H1 (cell line): ENCODE measurements around the gene RSF1. TPM values are rescaled to one million over a fixed set of nuclear protein-coding genes. Genes with fewer than 3 reads are reported as not detected.

Experiments
- CTCF ChIA-PET: fragments of 300-600 bp; sonication (Branson Sonifier 250); formaldehyde crosslinking; loops from one replicate; lab custom pipeline; 2021; ENCODE audit not compliant: partially characterized antibody; lab: Charles Lee
- POLR2A ChIA-PET: fragments of 300-600 bp; sonication (Branson Sonifier 250); formaldehyde crosslinking; loops from one replicate; lab custom pipeline; 2021; ENCODE audit warnings: inconsistent platforms; ENCODE audit not compliant: partially characterized antibody; lab: Charles Lee
- DNase-seq, 2 experiments: peaks; one replicate each; pipeline versions ENCODE4 v3.0.0 to v3.0.0-alpha.2; 2010 to 2022; ENCODE audit warnings: low spot score in 2 of 2, low read depth in 1 of 2, mixed read lengths in 1 of 2
- FAIRE-seq: peaks from 2 replicates; lab custom pipeline; 2011; peaks lifted over from hg19 to GRCh38; lab: Jason Lieb, UNC
- H2AFZ ChIP-seq: 2 replicates; pipeline ENCODE4 v1.8.1; 2012; ENCODE audit warnings: low read length, inconsistent platforms
- H2AK5ac ChIP-seq: 2 replicates; pipeline ENCODE4 v1.6.1; 2013; ENCODE audit warnings: low read depth, low read length
- H2BK120ac ChIP-seq: replicated peaks from 2 replicates; pipeline ENCODE3; 2013; ENCODE audit warnings: low read depth, low read length, inconsistent platforms
- H2BK12ac ChIP-seq: 2 replicates; pipeline ENCODE4 v1.6.1; 2013; ENCODE audit warnings: low read depth, low read length
- H2BK15ac ChIP-seq: 2 replicates; pipeline ENCODE4 v1.6.1; 2013; ENCODE audit warnings: low read length
- H2BK20ac ChIP-seq: 2 replicates; pipeline ENCODE4 v1.6.1; 2013; ENCODE audit warnings: low read length
- H2BK5ac ChIP-seq: 2 replicates; pipeline ENCODE4 v1.6.1; 2013; ENCODE audit warnings: low read depth, low read length
- H3K14ac ChIP-seq: 2 replicates; pipeline ENCODE4 v1.6.1; 2013; ENCODE audit warnings: inconsistent platforms; ENCODE audit not compliant: insufficient read length
- H3K18ac ChIP-seq: 2 replicates; pipeline ENCODE4 v1.6.1; 2013; ENCODE audit warnings: low read length; ENCODE audit errors: extremely low read depth
- H3K23ac ChIP-seq: 2 replicates; pipeline ENCODE4 v1.6.1; 2013; ENCODE audit warnings: inconsistent platforms; ENCODE audit not compliant: insufficient read length
- H3K23me2 ChIP-seq: 2 replicates; pipeline ENCODE4 v1.6.1; 2013; ENCODE audit warnings: low read depth, low read length
- H3K27ac ChIP-seq: 2 replicates; pipeline ENCODE4 v1.6.1; 2011; ENCODE audit warnings: low read depth, low read length, inconsistent platforms
- H3K27me3 ChIP-seq, 4 experiments: replicated peaks in 1 of 4; 1 replicate in 1 of 4; 2 replicates in 3 of 4; pipeline versions ENCODE4 v1.6.1 to v1.8.1; 2011 to 2013; ENCODE audit warnings: low read length in 3 of 4, mild to moderate bottlenecking in 3 of 4, inconsistent platforms in 2 of 4, mixed read lengths in 2 of 4, moderate library complexity in 1 of 4; ENCODE audit not compliant: control insufficient read depth in 3 of 4, insufficient read depth in 3 of 4; ENCODE audit errors: extremely low read depth in 1 of 4
- H3K36me3 ChIP-seq, 4 experiments: 2 replicates each; pipeline versions ENCODE4 v1.6.1 to v1.8.1; 2011 to 2013; ENCODE audit warnings: mild to moderate bottlenecking in 4 of 4, low read length in 3 of 4, moderate library complexity in 2 of 4, control low read depth in 1 of 4, inconsistent platforms in 1 of 4; ENCODE audit not compliant: insufficient read depth in 4 of 4, control insufficient read depth in 2 of 4
- H3K4ac ChIP-seq: replicated peaks from 2 replicates; pipeline ENCODE3; 2013; ENCODE audit warnings: low read length, low read depth, mixed read lengths, inconsistent platforms; ENCODE audit not compliant: insufficient read length
- H3K4me1 ChIP-seq, 4 experiments: replicated peaks in 1 of 4; 1 replicate in 1 of 4; 2 replicates in 3 of 4; pipeline versions ENCODE4 v1.6.1 to v1.8.1; 2011 to 2013; ENCODE audit warnings: low read length in 3 of 4, inconsistent platforms in 2 of 4, mixed read lengths in 1 of 4; ENCODE audit not compliant: insufficient read depth in 4 of 4, control insufficient read depth in 3 of 4
- H3K4me2 ChIP-seq, 2 experiments: 2 replicates each; pipeline versions ENCODE4 v1.6.1 to v1.8.1; 2011 to 2013; ENCODE audit warnings: low read depth in 2 of 2, low read length in 2 of 2, control low read depth in 1 of 2, inconsistent platforms in 1 of 2, mild to moderate bottlenecking in 1 of 2; ENCODE audit not compliant: insufficient read depth in 1 of 2
- H3K4me3 ChIP-seq, 4 experiments: fragments of 200-600, 300-600 bp in 1 of 4; sonication (generic), shearing (Covaris generic), sonication (Bioruptor Twin) in 1 of 4; 2 replicates each; pipeline versions ENCODE4 v1.5.1 to v1.8.1; 2011 to 2016; ENCODE audit warnings: low read length in 4 of 4, low read depth in 3 of 4, control low read depth in 2 of 4, inconsistent platforms in 2 of 4, mild to moderate bottlenecking in 2 of 4, mixed read lengths in 1 of 4, moderate library complexity in 1 of 4; ENCODE audit not compliant: insufficient read depth in 2 of 4; ENCODE audit errors: extremely low read depth in 1 of 4
- H3K56ac ChIP-seq: replicated peaks from 2 replicates; pipeline ENCODE3; 2013; ENCODE audit warnings: low read depth, mild to moderate bottlenecking, mixed read lengths, low read length, inconsistent platforms; ENCODE audit not compliant: insufficient read length
- H3K79me1 ChIP-seq: 2 replicates; pipeline ENCODE4 v1.6.1; 2013; ENCODE audit warnings: low read depth, low read length, control low read depth
- H3K79me2 ChIP-seq, 2 experiments: 2 replicates each; pipeline versions ENCODE4 v1.6.1 to v1.8.1; 2012 to 2013; ENCODE audit warnings: low read length in 2 of 2, mild to moderate bottlenecking in 2 of 2, inconsistent platforms in 1 of 2; ENCODE audit not compliant: insufficient read depth in 2 of 2, control insufficient read depth in 1 of 2
- H3K9ac ChIP-seq, 4 experiments: replicated peaks in 1 of 4; 1 replicate in 1 of 4; 2 replicates in 3 of 4; pipeline versions ENCODE4 v1.6.1 to v1.8.1; 2011 to 2013; ENCODE audit warnings: low read depth in 3 of 4, low read length in 3 of 4, control low read depth in 2 of 4, mild to moderate bottlenecking in 2 of 4, moderate library complexity in 2 of 4, inconsistent platforms in 1 of 4; ENCODE audit errors: extremely low read depth in 1 of 4
- H3K9me3 ChIP-seq, 2 experiments: 2 replicates each; pipeline versions ENCODE4 v1.6.1 to v1.8.1; 2012 to 2013; ENCODE audit warnings: mild to moderate bottlenecking in 2 of 2, moderate library complexity in 2 of 2, control low read depth in 1 of 2, inconsistent platforms in 1 of 2, low read depth in 1 of 2, low read length in 1 of 2, mixed read lengths in 1 of 2; ENCODE audit not compliant: insufficient read depth in 2 of 2
- H4K20me1 ChIP-seq, 2 experiments: replicated peaks in 1 of 2; 2 replicates each; pipeline versions ENCODE3 to v1.8.1; 2011 to 2013; ENCODE audit warnings: inconsistent platforms in 2 of 2, low read length in 2 of 2, mild to moderate bottlenecking in 1 of 2; ENCODE audit not compliant: insufficient read depth in 2 of 2, control insufficient read depth in 1 of 2
- H4K5ac ChIP-seq: 2 replicates; pipeline ENCODE4 v1.6.1; 2013; ENCODE audit warnings: low read length, low read depth, mixed read lengths, inconsistent platforms; ENCODE audit not compliant: insufficient read length
- H4K8ac ChIP-seq: 2 replicates; pipeline ENCODE4 v1.8.0; 2013; ENCODE audit warnings: mild to moderate bottlenecking, moderate library complexity, low read length, inconsistent platforms; ENCODE audit not compliant: insufficient read depth; ENCODE audit errors: extremely low read depth
- H4K91ac ChIP-seq: replicated peaks from 2 replicates; pipeline ENCODE3; 2013; ENCODE audit warnings: low read length, mixed read lengths, inconsistent platforms; ENCODE audit not compliant: insufficient read length
- CTBP2 ChIP-seq: IDR thresholded peaks from 2 replicates; pipeline ENCODE4 v1.7.0; 2011; ENCODE audit warnings: borderline replicate concordance, mild to moderate bottlenecking, moderate library complexity, mixed read lengths, low read length; ENCODE audit not compliant: insufficient read depth, insufficient read length
- GTF2F1 ChIP-seq: IDR thresholded peaks from 2 replicates; pipeline ENCODE4 v1.6.1; 2012; ENCODE audit warnings: low read depth, low read length, improper control_type of control experiment, borderline replicate concordance
- HDAC2 ChIP-seq, 2 experiments: fragments of 300-600 bp in 1 of 2; sonication (generic) in 1 of 2; IDR thresholded peaks; 2 replicates each; pipeline ENCODE4 v1.6.1; 2011 to 2012; ENCODE audit warnings: low read depth in 2 of 2, low read length in 2 of 2, mild to moderate bottlenecking in 2 of 2, moderate library complexity in 2 of 2, borderline replicate concordance in 1 of 2, inconsistent platforms in 1 of 2
- JUN ChIP-seq: IDR thresholded peaks from 2 replicates; pipeline ENCODE4 v1.6.1; 2011; ENCODE audit warnings: low read depth, mild to moderate bottlenecking, improper control_type of control experiment, low read length
- JUND ChIP-seq: IDR thresholded peaks from 2 replicates; pipeline ENCODE4 v1.6.1; 2011; ENCODE audit warnings: mild to moderate bottlenecking, improper control_type of control experiment, low read length
- KDM5A ChIP-seq: fragments of 200-600 bp; IDR thresholded peaks from 2 replicates; pipeline ENCODE4 v1.7.1; 2012; ENCODE audit warnings: mild to moderate bottlenecking, low read length, inconsistent platforms, mixed read lengths
- MAFK ChIP-seq: IDR thresholded peaks from 2 replicates; pipeline ENCODE4 v1.6.1; 2012; ENCODE audit warnings: low read depth, mild to moderate bottlenecking, improper control_type of control experiment, low read length
- POU5F1 ChIP-seq: IDR thresholded peaks from 2 replicates; pipeline ENCODE4 v1.6.1; 2011; ENCODE audit warnings: low read depth, mild to moderate bottlenecking, low read length, moderate library complexity
- RFX5 ChIP-seq: IDR thresholded peaks from 2 replicates; pipeline ENCODE4 v1.6.1; 2011; ENCODE audit warnings: low read depth, low read length, improper control_type of control experiment, borderline replicate concordance
- RXRA ChIP-seq: IDR thresholded peaks from 2 replicates; pipeline ENCODE4 v1.6.1; 2011; ENCODE audit warnings: low read depth, mild to moderate bottlenecking, low read length, moderate library complexity; ENCODE audit not compliant: insufficient read depth
- SP2 ChIP-seq: IDR thresholded peaks from 2 replicates; pipeline ENCODE4 v1.6.1; 2012; ENCODE audit warnings: mild to moderate bottlenecking, low read length, inconsistent platforms
- SRF ChIP-seq: IDR thresholded peaks from 2 replicates; pipeline ENCODE4 v1.6.1; 2011; ENCODE audit warnings: mild to moderate bottlenecking, low read depth, low read length, moderate library complexity
- TAF1 ChIP-seq: IDR thresholded peaks from 2 replicates; pipeline ENCODE4 v1.6.1; 2011; ENCODE audit warnings: mild to moderate bottlenecking, low read depth, low read length
- TBP ChIP-seq: IDR thresholded peaks from 2 replicates; pipeline ENCODE4 v1.6.1; 2011; ENCODE audit warnings: low read depth, low read length, improper control_type of control experiment
- WGBS, 2 experiments: shearing (Covaris generic) in 1 of 2; methylation state at CpG; one replicate each; pipeline versions ENCODE4 v1.1.6 to v1.1.7; 2013 to 2015; ENCODE audit warnings: low lambda C conversion rate in 2 of 2, mixed read lengths in 2 of 2, inconsistent platforms in 1 of 2, low coverage in 1 of 2, missing lambda C conversion rate in 1 of 2; ENCODE audit not compliant: insufficient replicate concordance in 2 of 2, insufficient coverage in 1 of 2, insufficient read length in 1 of 2; ENCODE audit errors: extremely low coverage in 1 of 2, missing lambda C conversion rate in 1 of 2; 5-methylcytosine and 5-hydroxymethylcytosine counted together
- polyA plus RNA-seq, 7 experiments: library from polyadenylated mRNA; depleted of rRNA in 3 of 7; stranded (reverse) in 5 of 7; unstranded in 2 of 7; fragments of >200 nt in 5 of 7; fragments of 200-250 nt in 2 of 7; gene quantifications; 1 replicate in 5 of 7; 2 replicates in 1 of 7; 4 replicates in 1 of 7; pipeline versions ENCODE4 v1.2.1 to v1.2.3, GENCODE V29; 2011 to 2013; ENCODE audit warnings: missing spikeins in 2 of 7, mixed read lengths in 2 of 7
- total RNA-seq: library from RNA; stranded (reverse); fragmentation: NEBNext Ultra II Directional; extraction: Animal tissue kit (Norgen Biotek cat#: 25700); gene quantifications from 2 replicates; pipeline ENCODE4 v1.2.1, GENCODE V29; 2021

The RSF1 gene
- total and polyA plus RNA-seq, 2 of the 8 experiments (the other 6 are each of a cell fraction or from before 2014, with no cell fraction given) = 17.8 to 87.9 TPM

GRCh38 chr11:77823775-77824174, 3.3 kb upstream of the RSF1 start:
- Histone ChIP-seq H3K9ac (no peak overlapping the region), H2BK20ac (no peak overlapping the region), H3K23me2 (peaks cover 5% of the 10 kb centered on the region), H4K91ac (no peak overlapping the region), H3K27ac (no peak overlapping the region), H2BK120ac (no peak overlapping the region), H3K4ac (no peak overlapping the region), H4K20me1 (no peaks in the 10 kb centered on the region), H3K14ac (no peak overlapping the region), H2BK5ac (no peak overlapping the region), H3K79me2 (peaks cover 0 to 5% of the 10 kb centered on the region in 2 experiments; a peak in 2 of 4 replicates), H2BK15ac (no peak overlapping the region), H4K5ac (no peak overlapping the region), H3K4me2 (no peak overlapping the region), H4K8ac (no peak overlapping the region), H2AK5ac (no peak overlapping the region), H3K4me1 (no peaks in the 10 kb centered on the region; a peak in 2 of 7 replicates), H3K4me3 (no peak overlapping the region), H3K79me1 (no peaks in the 10 kb centered on the region; the same call in 1 of the 2 replicates), H3K56ac (no peak overlapping the region), H3K9me3 (peaks cover 0 to 5% of the 10 kb centered on the region in 2 experiments; a peak in 1 of 4 replicates), H3K27me3 (no peaks in the 10 kb centered on the region), H3K36me3 (no peaks in the 10 kb centered on the region), H3K23ac (no peak overlapping the region), H2BK12ac (no peak overlapping the region), H3K18ac (no peak overlapping the region), H2AFZ (no peak overlapping the region)
- ChIA-PET POLR2A (no interaction called here), CTCF (no interaction called here)
- TF ChIP-seq HDAC2 (IDR thresholded peaks at IDR 0.05; ENCODE audit: borderline replicate concordance in 1 of 2, low read depth in 2 of 2, low read length in 2 of 2) = no peak
- TF ChIP-seq TAF1 = no peak
- TF ChIP-seq CTBP2 = no peak
- TF ChIP-seq SRF = no peak
- TF ChIP-seq JUN = no peak
- no peak for TF ChIP-seq TBP
- TF ChIP-seq KDM5A = no peak
- no peak for TF ChIP-seq RXRA
- no peak for TF ChIP-seq SP2
- TF ChIP-seq MAFK = no peak
- TF ChIP-seq RFX5 = no peak
- TF ChIP-seq GTF2F1 = no peak
- TF ChIP-seq POU5F1 = no peak
- no peak for TF ChIP-seq JUND
- no peak for DNase-seq
- FAIRE-seq = no peak
- 78% methylated on average over 1 of the region's 1 CpG; no CpG with 5 or more reads in 1 of the 2 experiments for WGBS, 2 experiments
